ENCODE measurements around the gene KHK. TPM values are rescaled to one million over a fixed set of nuclear protein-coding genes. Genes with fewer than 3 reads are reported as not detected.
"Not testable (repeated sequence)": the region's sequence is repeated elsewhere in the genome, so short reads cannot be mapped to it uniquely, and the experiment has no call there.

KHK gene
- polyA plus RNA-seq, 1 donor (not counting 4 experiments of a cell fraction or from before 2014, with no cell fraction given), result 0.21 TPM

DNA sequence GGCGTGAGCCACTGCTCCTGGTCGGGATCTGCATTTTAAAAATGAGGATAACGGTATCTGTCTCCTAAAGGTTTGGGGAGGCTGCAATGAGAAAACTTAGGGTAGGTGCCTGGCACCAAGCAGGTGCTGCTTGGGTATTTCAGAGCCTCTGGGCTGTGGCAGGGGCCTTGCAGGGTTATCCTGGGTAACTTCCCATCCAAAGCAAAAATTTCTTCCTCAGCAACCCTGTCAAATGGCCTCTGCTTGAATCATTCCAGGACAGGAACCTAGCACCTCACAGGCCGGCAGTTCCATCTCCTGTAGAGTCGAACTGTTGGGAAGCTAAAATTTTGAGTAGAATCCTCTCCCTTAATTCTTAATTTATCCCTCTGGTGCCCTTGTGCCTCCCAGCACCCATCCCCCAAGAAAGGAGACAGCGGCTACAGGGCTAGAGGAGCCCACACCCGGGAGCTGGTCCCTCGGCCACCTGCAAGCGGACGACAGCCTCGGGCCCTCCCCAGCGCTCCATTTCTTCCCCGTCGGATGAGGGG is 31.5 kb downstream of the KHK start:
- peaks cover 3% of the 10 kb centered on the region for H3K4me1 ChIP-seq (ENCODE audit: control insufficient read depth, extremely low read depth, insufficient read depth, low read length)
- H2AFZ ChIP-seq (ENCODE audit: control insufficient read depth, low read length), result no peak overlapping the region
- dilution Hi-C loops (cut with MboI; ENCODE audit: extremely low pct_ligation_motif_present, low sequenced_read_pairs), result no loop called here
- FAIRE-seq (no peak), DNase-seq (ENCODE audit: low read depth, low spot score) (no peak)
- H4K20me1 ChIP-seq (ENCODE audit: control insufficient read depth, extremely low read depth, insufficient read depth, low read length), result no peaks in the 10 kb centered on the region
- peaks cover 55% of the 10 kb centered on the region for H3K27me3 ChIP-seq (ENCODE audit: control insufficient read depth, extremely low read depth, insufficient read depth, low read length)
- TF ChIP-seq, protein P1, sequence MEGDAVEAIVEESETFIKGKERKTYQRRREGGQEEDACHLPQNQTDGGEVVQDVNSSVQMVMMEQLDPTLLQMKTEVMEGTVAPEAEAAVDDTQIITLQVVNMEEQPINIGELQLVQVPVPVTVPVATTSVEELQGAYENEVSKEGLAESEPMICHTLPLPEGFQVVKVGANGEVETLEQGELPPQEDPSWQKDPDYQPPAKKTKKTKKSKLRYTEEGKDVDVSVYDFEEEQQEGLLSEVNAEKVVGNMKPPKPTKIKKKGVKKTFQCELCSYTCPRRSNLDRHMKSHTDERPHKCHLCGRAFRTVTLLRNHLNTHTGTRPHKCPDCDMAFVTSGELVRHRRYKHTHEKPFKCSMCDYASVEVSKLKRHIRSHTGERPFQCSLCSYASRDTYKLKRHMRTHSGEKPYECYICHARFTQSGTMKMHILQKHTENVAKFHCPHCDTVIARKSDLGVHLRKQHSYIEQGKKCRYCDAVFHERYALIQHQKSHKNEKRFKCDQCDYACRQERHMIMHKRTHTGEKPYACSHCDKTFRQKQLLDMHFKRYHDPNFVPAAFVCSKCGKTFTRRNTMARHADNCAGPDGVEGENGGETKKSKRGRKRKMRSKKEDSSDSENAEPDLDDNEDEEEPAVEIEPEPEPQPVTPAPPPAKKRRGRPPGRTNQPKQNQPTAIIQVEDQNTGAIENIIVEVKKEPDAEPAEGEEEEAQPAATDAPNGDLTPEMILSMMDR (optimal IDR thresholded peaks at IDR 0.05 in 1 of 3, IDR thresholded peaks at IDR 0.05 in 1 of 3, conservative IDR thresholded peaks at IDR 0.05 in 1 of 3; ENCODE audit: extremely low read depth in 1 of 3, insufficient read depth in 2 of 3, low read length in 3 of 3), result no peak
- peak; percentile 25 for TF ChIP-seq EZH2 (IDR thresholded peaks at IDR 0.05; ENCODE audit: low read length)
- H3K27ac ChIP-seq (ENCODE audit: control insufficient read depth, insufficient read depth, low read length), result no peak overlapping the region
- peak overlapping the region in 2 of 3 experiments; percentile 28 to 44 for H3K4me3 ChIP-seq (ENCODE audit: control insufficient read depth in 2 of 3, extremely low read depth in 1 of 3, insufficient read depth in 2 of 3, low read depth in 1 of 3, low read length in 3 of 3)
- H3K4me2 ChIP-seq (ENCODE audit: control insufficient read depth, extremely low read depth, insufficient read depth, low read depth, low read length), result peak overlapping the region; percentile 65
- H3K9me1 ChIP-seq (ENCODE audit: control insufficient read depth, extremely low read depth, insufficient read depth, low read length), result no peaks in the 10 kb centered on the region
- H3K36me3 ChIP-seq (ENCODE audit: control insufficient read depth in 2 of 2, extremely low read depth in 1 of 2, insufficient read depth in 2 of 2, low read length in 2 of 2), result no peaks in the 10 kb centered on the region
- no peak overlapping the region for H3K9ac ChIP-seq (ENCODE audit: control insufficient read depth, extremely low read depth, insufficient read depth, low read length)
- no peaks in the 10 kb centered on the region for H3K9me3 ChIP-seq (ENCODE audit: control insufficient read depth, low read depth, low read length)
- no peaks in the 10 kb centered on the region for H3K79me2 ChIP-seq (ENCODE audit: control insufficient read depth, insufficient read depth, low read length)

DNA sequence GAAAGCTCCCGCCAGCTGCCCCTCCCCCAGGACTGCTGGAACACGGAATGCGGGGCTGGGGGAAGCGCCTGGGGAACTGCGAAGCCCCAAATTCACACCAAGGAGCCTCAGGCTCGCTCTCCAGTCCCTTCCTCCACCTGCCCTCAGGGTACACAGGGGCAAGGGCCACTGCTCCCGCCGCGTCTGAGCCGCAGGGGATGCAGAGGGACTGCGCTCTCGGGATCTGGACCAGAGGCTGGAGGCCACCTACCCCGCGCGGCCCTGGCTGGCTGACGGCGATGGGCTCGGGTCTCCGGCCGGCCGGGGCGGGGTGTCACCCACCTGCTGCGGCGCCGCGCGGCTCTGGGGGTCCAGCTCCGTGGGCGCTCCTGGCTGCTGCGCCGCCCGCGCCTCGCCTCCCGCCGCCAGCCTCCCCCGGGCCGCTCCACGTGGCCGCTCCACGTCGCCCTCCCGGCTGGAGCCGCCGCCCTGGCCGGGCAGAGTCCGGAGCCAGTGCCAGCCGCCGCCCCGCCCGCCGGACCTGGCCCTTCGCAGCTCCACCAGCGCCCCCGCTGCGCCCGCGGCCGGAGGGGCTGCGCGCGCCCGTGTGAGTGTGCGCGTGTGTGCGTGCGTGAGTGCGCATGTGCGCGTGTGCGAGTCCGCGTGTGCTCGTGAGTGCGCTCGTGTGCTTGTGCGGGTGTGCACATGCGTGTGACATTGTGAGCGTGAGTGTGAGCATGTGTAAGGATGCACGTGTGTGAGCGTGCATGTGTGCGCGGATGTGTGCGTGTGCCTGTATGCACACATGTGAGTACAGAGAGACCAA is 32.2 kb downstream of the KHK start, which contains the start of gene CGREF1:
Gene CGREF1, minus strand, starts transcription at position 604 of the 805 bp plus-strand sequence. CDS start 14,762 bp downstream, outside the sequence.
- no peaks in the 10 kb centered on the region for H3K36me3 ChIP-seq (ENCODE audit: control insufficient read depth in 2 of 2, extremely low read depth in 1 of 2, insufficient read depth in 2 of 2, low read length in 2 of 2)
- peak; percentile 38 for TF ChIP-seq EZH2 (IDR thresholded peaks at IDR 0.05; ENCODE audit: low read length)
- TF ChIP-seq, protein P1 (optimal IDR thresholded peaks at IDR 0.05 in 1 of 3, IDR thresholded peaks at IDR 0.05 in 1 of 3, conservative IDR thresholded peaks at IDR 0.05 in 1 of 3; ENCODE audit: extremely low read depth in 1 of 3, insufficient read depth in 2 of 3, low read length in 3 of 3), result no peak
- H3K4me2 ChIP-seq (ENCODE audit: control insufficient read depth, extremely low read depth, insufficient read depth, low read depth, low read length), result peak within 1 kb of the TSS; percentile 65
- no peak for DNase-seq (ENCODE audit: low read depth, low spot score)
- no peak within 1 kb of the TSS for H3K9ac ChIP-seq (ENCODE audit: control insufficient read depth, extremely low read depth, insufficient read depth, low read length)
- H3K4me1 ChIP-seq (ENCODE audit: control insufficient read depth, extremely low read depth, insufficient read depth, low read length), result peaks cover 3% of the 10 kb centered on the region
- peak within 1 kb of the TSS; percentile 68 for H2AFZ ChIP-seq (ENCODE audit: control insufficient read depth, low read length)
- no peak for FAIRE-seq
- H3K27ac ChIP-seq (ENCODE audit: control insufficient read depth, insufficient read depth, low read length), result no peak within 1 kb of the TSS
- no peaks in the 10 kb centered on the region for H3K9me1 ChIP-seq (ENCODE audit: control insufficient read depth, extremely low read depth, insufficient read depth, low read length)
- H3K9me3 ChIP-seq (ENCODE audit: control insufficient read depth, low read depth, low read length), result no peaks in the 10 kb centered on the region
- peak within 1 kb of the TSS; percentile 28 to 46 (median 44) for H3K4me3 ChIP-seq (ENCODE audit: control insufficient read depth in 2 of 3, extremely low read depth in 1 of 3, insufficient read depth in 2 of 3, low read depth in 1 of 3, low read length in 3 of 3)
- no peaks in the 10 kb centered on the region for H4K20me1 ChIP-seq (ENCODE audit: control insufficient read depth, extremely low read depth, insufficient read depth, low read length)
- dilution Hi-C loops (cut with MboI; ENCODE audit: extremely low pct_ligation_motif_present, low sequenced_read_pairs), result no loop called here
- no peaks in the 10 kb centered on the region for H3K79me2 ChIP-seq (ENCODE audit: control insufficient read depth, insufficient read depth, low read length)
- H3K27me3 ChIP-seq (ENCODE audit: control insufficient read depth, extremely low read depth, insufficient read depth, low read length), result peaks cover 59% of the 10 kb centered on the region

DNA sequence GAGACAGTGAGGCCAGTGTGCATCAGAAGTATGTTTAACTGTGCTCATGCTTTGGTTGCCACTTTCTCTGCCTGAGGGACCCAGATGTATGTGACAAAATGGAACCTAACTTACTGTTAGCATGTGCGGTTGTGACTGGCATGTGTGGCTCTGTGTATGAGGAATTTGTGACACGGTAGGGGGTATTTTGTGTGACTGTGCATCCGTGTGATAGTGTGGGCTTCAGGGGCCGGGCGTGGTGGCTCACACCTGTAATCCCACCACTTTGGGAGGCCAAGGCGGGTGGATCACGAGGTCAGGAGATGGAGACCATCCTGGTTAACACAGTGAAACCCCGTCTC is 32.7 kb downstream of the KHK start:
- H4K20me1 ChIP-seq (ENCODE audit: control insufficient read depth, extremely low read depth, insufficient read depth, low read length); FAIRE-seq; H2AFZ ChIP-seq (ENCODE audit: control insufficient read depth, low read length); H3K79me2 ChIP-seq (ENCODE audit: control insufficient read depth, insufficient read depth, low read length); H3K36me3 ChIP-seq (ENCODE audit: control insufficient read depth in 2 of 2, extremely low read depth in 1 of 2, insufficient read depth in 2 of 2, low read length in 2 of 2); dilution Hi-C loops (cut with MboI; ENCODE audit: extremely low pct_ligation_motif_present, low sequenced_read_pairs); H3K9me3 ChIP-seq (ENCODE audit: control insufficient read depth, low read depth, low read length); H3K9me1 ChIP-seq (ENCODE audit: control insufficient read depth, extremely low read depth, insufficient read depth, low read length); H3K4me1 ChIP-seq (ENCODE audit: control insufficient read depth, extremely low read depth, insufficient read depth, low read length); H3K9ac ChIP-seq (ENCODE audit: control insufficient read depth, extremely low read depth, insufficient read depth, low read length); DNase-seq (ENCODE audit: low read depth, low spot score); H3K27ac ChIP-seq (ENCODE audit: control insufficient read depth, insufficient read depth, low read length): not testable (repeated sequence)
- peak overlapping the region; percentile 65 for H3K4me2 ChIP-seq (ENCODE audit: control insufficient read depth, extremely low read depth, insufficient read depth, low read depth, low read length)
- H3K4me3 ChIP-seq (ENCODE audit: control insufficient read depth in 2 of 3, extremely low read depth in 1 of 3, insufficient read depth in 2 of 3, low read depth in 1 of 3, low read length in 3 of 3), result peak overlapping the region in 1 of 3 experiments; percentile 26
- H3K27me3 ChIP-seq (ENCODE audit: control insufficient read depth, extremely low read depth, insufficient read depth, low read length), result peaks cover 63% of the 10 kb centered on the region

Data from keratinocyte (primary cell).